Panc1 (cell line): ENCODE results near the gene FFAR1. TPM values are rescaled to one million over a fixed set of nuclear protein-coding genes. Genes with fewer than 3 reads are reported as not detected.

ENCODE experiments used
- ATAC-seq: fragments of 200-7000 bp; cut with Tn5 transposase; 2 replicates; pipeline ENCODE4 v1.9.1; 2020; ENCODE audit warnings: mild to moderate bottlenecking, moderate library complexity
- BruUV-seq: library from RNA; stranded (reverse); fragments of 400-500 nt; replicated peaks from 2 replicates; lab custom pipeline; 2021; lab: Mats Ljungman, UMichigan
- CTCF ChIA-PET: fragments of 300-600 bp; sonication (Branson Sonifier 250); formaldehyde crosslinking; loops from one replicate; lab custom pipeline; 2022; ENCODE audit warnings: antibody characterized with exemption; lab: Charles Lee
- POLR2A ChIA-PET: fragments of 300-600 bp; sonication (Branson Sonifier 250); formaldehyde crosslinking; loops from one replicate; lab custom pipeline; 2022; ENCODE audit warnings: antibody characterized with exemption; lab: Charles Lee
- DNase-seq: peaks from one replicate; pipeline ENCODE4 v3.0.0-alpha.2; 2010; ENCODE audit warnings: low read depth, low spot score
- H3K27ac ChIP-seq: 2 replicates; pipeline ENCODE4 v1.5.1; 2011; ENCODE audit warnings: mild to moderate bottlenecking, low read length, inconsistent platforms
- H3K27me3 ChIP-seq: fragments of 200-500 bp; sonication (Bioruptor generic); 2 replicates; pipeline ENCODE4 v1.6.0; 2014; ENCODE audit warnings: low read length, inconsistent platforms; ENCODE audit not compliant: control insufficient read depth, insufficient read depth
- H3K36me3 ChIP-seq: fragments of 200-500 bp; sonication (Bioruptor generic); 2 replicates; pipeline ENCODE4 v1.5.1; 2014; ENCODE audit warnings: inconsistent platforms, mild to moderate bottlenecking, low read length, moderate library complexity; ENCODE audit not compliant: control insufficient read depth, insufficient read depth
- H3K4me1 ChIP-seq: 2 replicates; pipeline ENCODE4 v1.5.1; 2011; ENCODE audit warnings: inconsistent platforms, mild to moderate bottlenecking, low read length, moderate library complexity; ENCODE audit not compliant: control insufficient read depth, insufficient read depth
- H3K4me3 ChIP-seq, 2 experiments: 2 replicates each; pipeline ENCODE4 v1.5.1; 2011 to 2012; ENCODE audit warnings: low read depth in 2 of 2, low read length in 2 of 2, mild to moderate bottlenecking in 2 of 2, inconsistent platforms in 1 of 2, moderate library complexity in 1 of 2
- H3K9me3 ChIP-seq: fragments of 200-500 bp; sonication (Bioruptor generic); 2 replicates; pipeline ENCODE4 v1.5.1; 2014; ENCODE audit warnings: low read depth, mild to moderate bottlenecking, inconsistent platforms, low read length, moderate library complexity; ENCODE audit not compliant: control insufficient read depth, insufficient read depth
- CTCF ChIP-seq: fragments of 450-650 bp; IDR thresholded peaks from 2 replicates; pipeline ENCODE4 v1.5.1; 2017; ENCODE audit warnings: mild to moderate bottlenecking
- POLR2AphosphoS5 ChIP-seq: IDR thresholded peaks from 2 replicates; pipeline ENCODE4 v1.6.1; 2012; ENCODE audit warnings: mild to moderate bottlenecking, low read depth, low read length, moderate library complexity
- REST ChIP-seq, 2 experiments: IDR thresholded peaks; 2 replicates each; pipeline ENCODE4 v1.6.1; 2011 to 2012; ENCODE audit warnings: low read depth in 2 of 2, control low read depth in 1 of 2, low read length in 1 of 2, mild to moderate bottlenecking in 1 of 2, moderate library complexity in 1 of 2; ENCODE audit not compliant: insufficient read depth in 1 of 2
- SIN3A ChIP-seq: IDR thresholded peaks from 2 replicates; pipeline ENCODE4 v1.6.1; 2012; ENCODE audit warnings: low read depth, mild to moderate bottlenecking, low read length, moderate library complexity, borderline replicate concordance; ENCODE audit not compliant: insufficient read depth
- TCF7L2 ChIP-seq: IDR thresholded peaks from 2 replicates; pipeline ENCODE4 v1.6.1; 2011; ENCODE audit warnings: mild to moderate bottlenecking, low read depth, low read length, inconsistent platforms
- in situ Hi-C: cut with HindIII; loops from 2 replicates; pipeline ENCODE4 v1.10.0; 2016; ENCODE audit warnings: low sequenced_read_pairs, low pct_unique_long_range_greater_than_20kb
- intact Hi-C: fragments of 100-400 bp; cut with micrococcal nuclease; formaldehyde crosslinking; loops from one replicate; pipeline ENCODE4 v1.10.0; 2022; ENCODE audit not compliant: unreplicated experiment
- total RNA-seq: library from RNA; stranded (reverse); gene quantifications from one replicate; pipeline ENCODE4 v1.2.1, GENCODE V29; 2021; ENCODE audit not compliant: unreplicated experiment

The FFAR1 gene
- total RNA-seq, 1 experiment from 2014 or later: not detected

- no peak overlapping the region for H3K27ac ChIP-seq
- H3K36me3 ChIP-seq: no peaks in the 10 kb centered on the region
- in situ Hi-C loops: no loop called here
- ATAC-seq (peak; percentile 75), DNase-seq (no peak)
- no peaks in the 10 kb centered on the region for H3K4me1 ChIP-seq
- ChIA-PET CTCF (no interaction called here), POLR2A (no interaction called here)
- no peaks in the 10 kb centered on the region for H3K27me3 ChIP-seq
- intact Hi-C loops: no loop called here
- TF ChIP-seq POLR2AphosphoS5 (no peak), CTCF (no peak), TCF7L2 (no peak), SIN3A (no peak), REST (IDR thresholded peaks at IDR 0.05; ENCODE audit: insufficient read depth in 1 of 2, low read depth in 2 of 2, low read length in 1 of 2) (no peak)
- no peaks in the 10 kb centered on the region for H3K9me3 ChIP-seq
- no peak overlapping the region for H3K4me3 ChIP-seq
- BruUV-seq: no TSS peak
These were observed 20.1 kb upstream of the FFAR1 start for GRCh38 chr19:35327642-35328041.

GRCh38 chr19:35328851-35329285, 18.8 kb upstream of the FFAR1 start, which contains the start of gene CD22:
Gene CD22, plus strand, starts transcription at chr19:35329187. Its CDS starts 2,854 bp downstream, at chr19:35332041.
- no peak for DNase-seq
- no peaks in the 10 kb centered on the region for H3K4me1 ChIP-seq
- no peak within 1 kb of the TSS for H3K27ac ChIP-seq
- TF ChIP-seq CTCF (no peak), SIN3A (no peak), TCF7L2 (no peak), POLR2AphosphoS5 (no peak), REST (IDR thresholded peaks at IDR 0.05; ENCODE audit: insufficient read depth in 1 of 2, low read depth in 2 of 2, low read length in 1 of 2) (no peak)
- no peak within 1 kb of the TSS for H3K4me3 ChIP-seq
- H3K27me3 ChIP-seq: no peaks in the 10 kb centered on the region
- in situ Hi-C loops (no loop called here), intact Hi-C loops (no loop called here)
- POLR2A ChIA-PET: no interaction called here
- no peaks in the 10 kb centered on the region for H3K9me3 ChIP-seq
- CTCF ChIA-PET: no interaction called here
- ATAC-seq: no peak
- no TSS peak for BruUV-seq
- no peaks in the 10 kb centered on the region for H3K36me3 ChIP-seq
